ENCODE results near the gene RNF10. TPM values are rescaled to one million over a fixed set of nuclear protein-coding genes. Genes with fewer than 3 reads are reported as not detected.

RNF10 gene
- total and polyA plus RNA-seq, 9 of the 15 experiments (the other 6 are each of a cell fraction or from before 2014, with no cell fraction given) = 43.0 to 139 (median 80.1) TPM

GRCh38 chr12:120580787-120581723 lies 46.9 kb downstream of the RNF10 start, which contains the start of gene POP5 (continued):
- peak; percentile 94 for TF ChIP-seq POLR2G (IDR thresholded peaks at IDR 0.05; ENCODE audit: low read depth, low read length)
- TF ChIP-seq SIN3B (IDR thresholded peaks at IDR 0.05; ENCODE audit: low read depth) = peak; percentile 62; the same call in 1 of the 2 replicates
- TF ChIP-seq SP1 (CRISPR knock-in tag; IDR thresholded peaks at IDR 0.05) = peak; percentile 65; the same call in 1 of the 2 replicates
- peak; percentile 56 for TF ChIP-seq MYC (IDR thresholded peaks at IDR 0.05; ENCODE audit: low read depth, low read length)
- TF ChIP-seq MYC (CRISPR knock-in tag; IDR thresholded peaks at IDR 0.05; ENCODE audit: borderline replicate concordance, low read depth) = no peak
- TF ChIP-seq, protein P1, sequence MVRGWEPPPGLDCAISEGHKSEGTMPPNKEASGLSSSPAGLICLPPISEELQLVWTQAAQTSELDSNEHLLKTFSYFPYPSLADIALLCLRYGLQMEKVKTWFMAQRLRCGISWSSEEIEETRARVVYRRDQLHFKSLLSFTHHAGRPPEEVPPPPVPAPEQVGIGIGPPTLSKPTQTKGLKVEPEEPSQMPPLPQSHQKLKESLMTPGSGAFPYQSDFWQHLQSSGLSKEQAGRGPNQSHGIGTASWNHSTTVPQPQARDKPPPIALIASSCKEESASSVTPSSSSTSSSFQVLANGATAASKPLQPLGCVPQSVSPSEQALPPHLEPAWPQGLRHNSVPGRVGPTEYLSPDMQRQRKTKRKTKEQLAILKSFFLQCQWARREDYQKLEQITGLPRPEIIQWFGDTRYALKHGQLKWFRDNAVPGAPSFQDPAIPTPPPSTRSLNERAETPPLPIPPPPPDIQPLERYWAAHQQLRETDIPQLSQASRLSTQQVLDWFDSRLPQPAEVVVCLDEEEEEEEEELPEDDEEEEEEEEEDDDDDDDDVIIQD (CRISPR knock-in tag; IDR thresholded peaks at IDR 0.05) = 0 out of 2 replicates have a peak, but pooled peaks have one; percentile 32
- peak; percentile 82 for TF ChIP-seq EP400 (IDR thresholded peaks at IDR 0.05)
- TF ChIP-seq CSDE1 (IDR thresholded peaks at IDR 0.05) = no peak
- TF ChIP-seq MYBL2 (IDR thresholded peaks at IDR 0.05; ENCODE audit: low read depth) = no peak
- no peak for TF ChIP-seq MYBL2 (CRISPR knock-in tag; IDR thresholded peaks at IDR 0.05; ENCODE audit: borderline replicate concordance)
- TF ChIP-seq ETS1 (conservative IDR thresholded peaks at IDR 0.05; ENCODE audit: control insufficient read depth, low read depth, low read length) = peak; percentile 62
- TF ChIP-seq RBM22 (IDR thresholded peaks at IDR 0.05; ENCODE audit: low read depth, low read length, poor library complexity, severe bottlenecking) = peak; percentile 87
- no peak for TF ChIP-seq PCBP2 (IDR thresholded peaks at IDR 0.05; ENCODE audit: low read depth, low read length, poor library complexity, severe bottlenecking)
- peak; percentile 78 for TF ChIP-seq FOS (IDR thresholded peaks at IDR 0.05; ENCODE audit: extremely low read depth, insufficient read length)
- TF ChIP-seq RBBP5 (IDR thresholded peaks at IDR 0.05; ENCODE audit: borderline replicate concordance, insufficient read depth, low read length, poor library complexity, severe bottlenecking) = peak; percentile 94
- TF ChIP-seq POLR2AphosphoS2 (IDR thresholded peaks at IDR 0.05; ENCODE audit: low read length) = peak; percentile 82
- peak; percentile 95; the same call in 1 of the 2 replicates for TF ChIP-seq PHF8 (IDR thresholded peaks at IDR 0.05; ENCODE audit: borderline replicate concordance, low read length)
- peak; percentile 92 for TF ChIP-seq GABPA (tag; conservative IDR thresholded peaks at IDR 0.05; ENCODE audit: low read depth)
- 0 out of 2 replicates have a peak, but pooled peaks have one; percentile 7 for TF ChIP-seq EGR1 (conservative IDR thresholded peaks at IDR 0.05)
- 0 out of 2 replicates have a peak, but pooled peaks have one; percentile 26 for TF ChIP-seq NCOA1 (IDR thresholded peaks at IDR 0.05; ENCODE audit: low read depth)
- TF ChIP-seq TAF7 (tag; IDR thresholded peaks at IDR 0.05) = 0 out of 2 replicates have a peak, but pooled peaks have one; percentile 9
- peak; percentile 70; the same call in 1 of the 2 replicates for TF ChIP-seq E2F5 (CRISPR knock-in tag; IDR thresholded peaks at IDR 0.05)

Data from K562 (cell line).